Activated T-helper 2 cell treated with anti-CD3 and anti-CD28 coated beads, Interferon-gamma antibody, Interleukin-2, Interleukin-4, amounts not matched to agents 10 μg/mL and 5 μg/mL and 100 μg/mL, durations not matched to agents 14 hours and 24 hours and 36 hours (primary cell): ENCODE data around the gene B4GALT5. TPM values are rescaled to one million over a fixed set of nuclear protein-coding genes. Genes with fewer than 3 reads are reported as not detected.

Experiments
- DNase-seq: peaks from one replicate; pipeline ENCODE4 v3.0.0; 2021; ENCODE audit warnings: low spot score
- H3K27ac Mint-ChIP-seq: one replicate; pipeline ENCODE4 v1.8.0; 2021; ENCODE audit warnings: mixed read lengths
- H3K27me3 Mint-ChIP-seq: one replicate; pipeline ENCODE4 v1.8.0; 2021; ENCODE audit warnings: low read depth, mixed read lengths
- H3K36me3 Mint-ChIP-seq: one replicate; pipeline ENCODE4 v1.8.0; 2021; ENCODE audit warnings: low read depth, mixed read lengths
- H3K4me1 Mint-ChIP-seq: one replicate; pipeline ENCODE4 v1.8.0; 2021; ENCODE audit warnings: low read depth, mixed read lengths
- H3K4me3 Mint-ChIP-seq: one replicate; pipeline ENCODE4 v1.8.0; 2021; ENCODE audit warnings: low read depth, mild to moderate bottlenecking, moderate library complexity, mixed read lengths
- H3K9me3 Mint-ChIP-seq: one replicate; pipeline ENCODE4 v1.8.0; 2021; ENCODE audit warnings: mixed read lengths
- intact Hi-C: fragments of 100-400 bp; cut with micrococcal nuclease; formaldehyde crosslinking; loops from one replicate; pipeline ENCODE4 v1.15.1; 2023
- total RNA-seq: library from RNA; stranded (reverse); gene quantifications from 2 replicates; pipeline ENCODE4 v1.2.3, GENCODE V29; 2022

The B4GALT5 gene
- total RNA-seq, 1 donor from 2014 or later = 39.4 TPM

DNA sequence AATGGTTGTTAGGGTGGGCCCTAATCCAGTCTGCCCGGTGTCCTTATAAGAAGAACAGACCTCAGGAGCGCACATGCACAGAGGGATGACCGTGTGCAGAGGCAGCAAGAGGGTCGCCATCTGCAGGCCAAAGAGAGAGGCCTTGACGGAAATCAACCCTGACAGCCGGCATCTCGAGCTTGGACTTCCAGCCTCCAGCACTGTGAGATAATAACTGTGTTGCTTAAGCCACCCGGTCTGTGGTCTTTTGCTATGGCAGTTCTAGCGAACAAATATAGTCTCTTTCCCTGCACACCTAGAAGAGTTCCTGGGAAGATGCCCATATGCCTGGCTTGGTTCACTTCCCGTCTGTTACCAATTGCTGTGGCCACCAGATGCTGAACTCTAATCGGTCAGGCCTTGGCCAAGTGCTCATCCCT, 110.5 kb downstream of the B4GALT5 start:
- Mint-ChIP-seq H3K9me3 (no peaks in the 10 kb centered on the region), H3K4me1 (peaks cover 36% of the 10 kb centered on the region), H3K36me3 (peaks cover 60% of the 10 kb centered on the region), H3K27ac (peak overlapping the region; percentile 52), H3K4me3 (no peak overlapping the region), H3K27me3 (no peaks in the 10 kb centered on the region)
- no peak for DNase-seq
- intact Hi-C loops = loop anchor here (1.0 kb wide), 1 partner anchor 62 kb away; no protein-coding TSS in a partner anchor

DNA sequence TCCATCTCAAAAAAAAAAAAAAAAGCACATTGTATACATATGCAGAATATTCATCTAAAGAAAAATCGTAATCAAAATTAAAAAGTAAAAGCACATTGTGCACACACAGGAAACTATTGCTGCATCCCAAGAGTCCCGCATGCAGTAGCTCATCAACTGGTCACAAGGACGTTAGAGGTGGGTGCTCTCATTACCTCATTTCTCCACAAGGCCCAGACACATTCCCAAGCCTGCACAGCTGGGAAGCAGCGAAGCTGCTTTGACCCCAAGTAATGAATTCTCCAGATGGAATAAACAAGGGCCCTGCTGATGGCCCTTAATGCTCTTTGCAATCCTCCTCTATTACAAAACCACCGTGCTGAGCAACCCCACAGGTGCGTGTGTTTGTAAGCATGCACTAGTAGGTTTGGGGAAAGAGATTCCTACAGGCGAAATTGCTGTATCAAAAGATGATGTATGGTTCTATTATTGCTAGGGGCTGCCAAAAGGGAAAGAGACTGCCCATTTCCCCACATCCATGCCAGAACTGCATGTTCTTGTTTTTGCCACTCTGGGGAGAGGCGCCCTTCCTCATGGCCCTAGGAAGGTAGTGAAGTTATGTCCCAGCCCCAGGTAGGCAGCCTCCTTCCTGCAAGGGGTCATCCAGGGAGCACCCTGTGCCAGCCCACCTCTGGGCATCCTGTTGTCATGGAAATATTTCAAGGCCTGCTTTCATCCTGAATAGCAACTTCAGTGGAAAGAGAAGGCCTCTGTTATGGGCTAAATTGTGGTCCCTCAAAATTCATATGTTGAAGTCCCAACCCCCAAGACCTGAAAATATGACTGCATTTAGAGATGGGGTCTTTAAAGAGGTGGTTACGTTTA, 111.1 kb downstream of the B4GALT5 start:
- no peak for DNase-seq
- Mint-ChIP-seq H3K27me3 (no peaks in the 10 kb centered on the region), H3K4me3 (no peak overlapping the region), H3K4me1 (peaks cover 39% of the 10 kb centered on the region), H3K36me3 (peaks cover 65% of the 10 kb centered on the region), H3K9me3 (no peaks in the 10 kb centered on the region), H3K27ac (peak overlapping the region; percentile 52)
- intact Hi-C loops = loop anchor here (1.0 kb wide), 1 partner anchor 61 kb away; no protein-coding TSS in a partner anchor

DNA sequence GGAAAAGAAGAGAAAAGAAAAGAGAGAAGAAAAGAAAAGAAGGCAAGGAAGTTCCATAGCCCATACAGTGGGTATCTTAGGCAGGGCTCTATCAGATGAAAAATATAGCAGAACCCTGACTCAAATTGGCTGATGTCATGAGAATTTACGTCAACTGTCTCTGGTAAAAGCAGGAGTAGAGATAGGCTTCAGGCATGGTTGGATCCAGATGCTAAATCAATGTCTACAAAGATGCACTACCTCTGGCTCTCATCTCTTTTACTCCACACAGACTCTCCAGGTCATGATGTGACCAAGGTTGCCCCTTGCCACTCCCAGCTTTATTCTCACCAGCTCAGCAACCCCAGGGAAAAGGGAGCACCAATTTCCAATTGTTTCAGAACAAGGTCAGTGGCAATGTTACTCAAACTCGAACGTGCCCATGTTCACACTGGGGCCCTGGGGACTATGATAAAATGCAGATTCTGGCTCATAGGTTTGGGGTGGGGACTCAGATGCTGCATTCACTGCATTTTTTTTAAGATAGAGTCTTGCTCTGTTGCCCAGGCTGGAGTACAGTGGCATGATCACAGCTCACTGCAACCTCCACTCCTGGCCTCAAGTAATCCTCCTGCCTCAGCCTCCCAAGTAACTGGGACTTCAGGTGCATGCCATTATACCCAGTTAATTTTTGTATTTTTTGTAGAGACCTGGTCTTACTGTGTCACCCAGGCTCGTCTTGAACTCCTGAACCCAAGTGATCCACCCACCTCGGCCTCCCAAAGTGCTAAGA, 112.3 kb downstream of the B4GALT5 start:
- H3K27ac Mint-ChIP-seq = peak overlapping the region; percentile 82
- DNase-seq = no peak
- H3K4me3 Mint-ChIP-seq = no peak overlapping the region
- intact Hi-C loops = no loop called here
- peaks cover 2% of the 10 kb centered on the region for H3K9me3 Mint-ChIP-seq
- H3K27me3 Mint-ChIP-seq = no peaks in the 10 kb centered on the region
- peaks cover 72% of the 10 kb centered on the region for H3K36me3 Mint-ChIP-seq
- H3K4me1 Mint-ChIP-seq = peaks cover 44% of the 10 kb centered on the region

DNA sequence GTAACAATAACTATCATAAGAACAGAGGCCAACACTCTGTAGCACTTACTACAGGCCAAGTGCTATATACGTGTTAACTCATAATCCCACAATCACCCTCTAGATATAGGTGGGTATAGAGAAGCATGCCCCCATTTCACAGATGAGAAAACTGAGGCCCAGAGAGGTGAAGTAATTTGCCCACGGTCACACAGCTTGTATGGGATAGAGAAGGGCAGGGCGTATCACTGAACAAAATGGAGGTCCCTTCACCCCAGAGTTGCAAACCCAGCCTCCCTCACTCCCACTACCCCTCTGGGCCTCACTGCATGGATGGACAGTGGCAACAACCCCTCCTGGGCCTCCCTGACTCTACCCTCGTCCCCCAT, 113.9 kb downstream of the B4GALT5 start:
- intact Hi-C loops = loop anchor here (10.0 kb wide), 1 partner anchor 835 kb away; no protein-coding TSS in a partner anchor
- H3K36me3 Mint-ChIP-seq = peaks cover 80% of the 10 kb centered on the region
- no peak overlapping the region for H3K4me3 Mint-ChIP-seq

DNA sequence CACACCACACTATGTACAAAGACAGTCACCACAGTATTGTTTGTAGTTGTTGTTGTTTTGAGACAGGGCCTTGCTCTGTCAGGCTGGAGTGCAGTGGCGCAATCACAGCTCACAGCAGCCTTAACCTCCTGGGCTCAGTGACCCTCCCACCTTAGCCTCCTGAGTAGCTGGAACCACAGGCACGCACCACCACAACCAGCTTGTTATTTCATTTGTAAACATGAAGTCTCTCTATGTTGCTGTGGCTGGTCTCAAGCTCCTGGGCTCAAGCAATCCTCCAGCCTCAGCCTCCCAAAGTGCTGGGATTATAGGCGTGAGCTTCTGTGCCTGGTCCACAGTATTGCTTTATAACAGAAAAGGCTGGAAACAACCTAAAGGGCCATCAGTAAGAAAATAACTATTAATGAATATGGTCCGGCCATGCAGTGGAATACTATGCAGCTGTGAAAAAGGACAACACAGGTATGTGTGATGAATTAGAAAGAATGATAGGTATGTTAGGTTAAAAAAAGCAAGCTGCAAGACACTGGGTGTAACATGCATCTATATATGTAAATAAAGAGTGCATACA, 115.8 kb downstream of the B4GALT5 start:
- H3K9me3 Mint-ChIP-seq = peaks cover 3% of the 10 kb centered on the region
- DNase-seq = no peak
- H3K4me3 Mint-ChIP-seq = no peak overlapping the region
- H3K27ac Mint-ChIP-seq = peak overlapping the region; percentile 91
- peaks cover 64% of the 10 kb centered on the region for H3K4me1 Mint-ChIP-seq
- intact Hi-C loops = loop anchor here (10.0 kb wide), 1 partner anchor 833 kb away; no protein-coding TSS in a partner anchor
- no peaks in the 10 kb centered on the region for H3K27me3 Mint-ChIP-seq
- H3K36me3 Mint-ChIP-seq = peaks cover 76% of the 10 kb centered on the region

More for the DNA sequence above, 113.9 kb downstream of the B4GALT5 start:
- peaks cover 3% of the 10 kb centered on the region for H3K9me3 Mint-ChIP-seq
- H3K4me1 Mint-ChIP-seq = peaks cover 56% of the 10 kb centered on the region
- peak overlapping the region; percentile 82 for H3K27ac Mint-ChIP-seq
- no peak for DNase-seq
- no peaks in the 10 kb centered on the region for H3K27me3 Mint-ChIP-seq

DNA sequence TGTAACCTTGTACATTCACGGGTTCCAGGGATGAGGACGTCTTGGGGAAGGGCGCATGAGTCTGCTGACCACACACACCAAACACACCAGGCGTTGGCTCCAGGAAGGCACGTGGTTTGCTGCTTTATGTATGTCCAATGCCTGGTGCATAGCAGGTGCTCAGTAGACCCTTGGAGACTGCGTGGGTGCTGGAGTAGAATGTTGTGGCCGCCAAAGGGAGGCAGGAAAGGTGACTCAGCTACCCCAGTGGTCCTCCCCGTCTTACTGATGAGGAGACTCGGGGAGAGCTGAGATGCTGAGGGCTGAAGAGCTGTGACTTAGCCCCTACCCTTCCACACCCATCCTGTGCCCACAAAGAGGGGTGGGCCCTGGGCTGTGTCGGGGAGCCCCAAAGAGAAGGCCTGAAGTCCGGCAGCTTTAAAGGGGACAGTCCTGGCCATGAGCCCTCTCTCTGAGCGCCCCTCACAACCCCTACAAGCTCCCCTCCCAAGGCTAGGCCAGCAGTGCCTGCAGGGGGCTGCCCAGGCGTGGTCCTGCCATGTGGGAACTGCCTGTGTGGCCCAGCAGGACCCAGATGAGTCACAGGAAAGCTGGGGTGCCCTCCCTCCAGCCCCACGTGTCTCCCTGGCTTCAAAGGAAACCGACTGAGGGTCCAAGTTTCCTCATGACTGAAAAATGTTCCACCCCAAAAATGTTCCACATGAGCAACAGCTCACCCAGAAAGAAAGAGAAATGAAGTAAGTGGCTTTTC, 117.7 kb downstream of the B4GALT5 start:
- DNase-seq = peak; percentile 68
- Mint-ChIP-seq H3K27me3 (no peaks in the 10 kb centered on the region), H3K4me1 (peaks cover 75% of the 10 kb centered on the region), H3K27ac (peak overlapping the region; percentile 100), H3K36me3 (peaks cover 74% of the 10 kb centered on the region), H3K4me3 (peak overlapping the region; percentile 90), H3K9me3 (peaks cover 6% of the 10 kb centered on the region)
- intact Hi-C loops = loop anchor here (1.0 to 10.0 kb wide), 7 partner anchors 19 to 831 kb away; partner anchors contain the start of genes SLC9A8 and ZNFX1

DNA sequence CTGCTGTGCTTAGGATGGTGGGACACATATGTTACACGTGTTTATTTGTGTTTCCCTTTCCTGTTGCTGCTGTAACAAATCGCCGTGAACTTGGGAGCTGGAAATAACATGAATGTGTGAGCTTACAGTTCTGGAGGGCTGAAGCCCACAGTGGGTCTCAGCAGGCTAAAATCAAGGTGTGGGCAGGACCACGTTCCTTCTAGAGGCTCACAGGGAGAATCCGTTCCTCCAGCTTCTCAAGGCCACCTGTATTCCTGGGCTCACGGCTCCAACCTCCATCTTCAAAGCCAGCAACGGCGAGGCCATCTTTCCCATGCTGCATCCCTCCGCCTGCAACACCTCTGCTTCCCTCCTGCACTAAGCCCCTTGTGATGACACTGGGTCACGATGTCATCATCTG, 118.3 kb downstream of the B4GALT5 start:
- intact Hi-C loops = loop anchor here (1.0 to 10.0 kb wide), 5 partner anchors 19 to 831 kb away; partner anchors contain the start of gene SLC9A8
- Mint-ChIP-seq H3K4me3 (peak overlapping the region; percentile 90), H3K4me1 (peaks cover 75% of the 10 kb centered on the region), H3K36me3 (peaks cover 71% of the 10 kb centered on the region), H3K27ac (peak overlapping the region; percentile 100), H3K27me3 (no peaks in the 10 kb centered on the region), H3K9me3 (peaks cover 6% of the 10 kb centered on the region)
- no peak for DNase-seq

DNA sequence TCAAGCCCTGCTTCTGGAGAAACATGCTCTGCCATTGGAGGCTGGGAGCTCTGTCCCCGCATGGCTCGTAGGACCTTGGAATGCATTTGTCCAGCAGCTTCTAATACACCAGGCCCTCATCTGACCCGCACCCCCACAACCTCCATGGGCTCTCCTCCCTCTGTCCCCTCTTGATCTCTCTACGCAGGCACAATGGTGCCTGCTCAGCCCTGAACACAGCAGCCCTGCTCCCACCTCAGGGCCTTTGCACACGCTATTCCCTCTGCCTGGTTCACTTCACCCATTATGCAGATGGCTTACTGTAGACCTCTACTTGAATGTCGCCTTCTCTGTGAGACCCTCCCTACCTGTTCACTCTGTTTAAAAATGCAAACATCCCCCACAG, 118.8 kb downstream of the B4GALT5 start:
- no peak for DNase-seq
- peaks cover 71% of the 10 kb centered on the region for H3K36me3 Mint-ChIP-seq
- peaks cover 9% of the 10 kb centered on the region for H3K9me3 Mint-ChIP-seq
- intact Hi-C loops = loop anchor here (1.0 to 10.0 kb wide), 6 partner anchors 18 to 830 kb away; partner anchors contain the start of genes SLC9A8 and UBE2V1
- no peaks in the 10 kb centered on the region for H3K27me3 Mint-ChIP-seq
- peak overlapping the region; percentile 100 for H3K27ac Mint-ChIP-seq
- peak overlapping the region; percentile 90 for H3K4me3 Mint-ChIP-seq
- peaks cover 76% of the 10 kb centered on the region for H3K4me1 Mint-ChIP-seq

DNA sequence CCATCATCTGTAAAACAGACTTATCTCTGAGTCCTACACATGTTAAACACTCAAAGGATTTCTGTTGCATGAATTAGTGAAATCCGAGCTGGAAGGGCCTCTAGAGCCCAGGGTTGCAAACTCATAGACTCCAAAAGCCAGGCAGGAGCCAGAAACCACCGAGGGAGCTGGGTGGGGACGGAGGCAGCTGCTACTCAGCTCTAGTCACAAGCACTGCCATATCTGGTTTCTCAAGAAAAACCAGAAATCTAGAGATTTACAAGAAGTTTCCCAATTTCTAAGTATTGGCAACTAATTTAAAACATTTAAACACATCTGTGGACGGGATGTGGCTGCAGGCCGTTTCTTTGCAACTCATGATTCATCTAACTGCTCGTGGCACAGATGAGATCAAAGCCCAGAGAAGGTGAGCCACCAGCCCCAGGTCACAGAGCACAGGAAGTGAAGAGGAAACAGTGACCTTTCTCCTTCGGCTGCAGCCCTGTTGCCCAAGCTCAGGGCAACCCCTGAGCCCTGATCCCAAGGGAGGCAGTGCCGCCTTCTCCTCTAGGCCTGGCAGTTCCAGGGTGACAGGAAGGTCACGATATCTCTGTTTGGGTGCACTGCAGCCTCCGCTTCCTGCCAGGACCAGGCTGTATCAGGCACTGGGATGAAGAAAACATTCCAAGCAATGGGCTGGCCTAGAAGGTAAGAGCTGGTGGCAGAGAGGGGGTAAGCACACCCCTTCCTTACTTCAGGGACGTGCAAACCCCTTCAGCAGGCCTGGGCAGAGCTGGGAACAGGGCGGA, 119.3 kb downstream of the B4GALT5 start:
- Mint-ChIP-seq H3K27me3 (no peaks in the 10 kb centered on the region), H3K27ac (peak overlapping the region; percentile 100), H3K36me3 (peaks cover 71% of the 10 kb centered on the region), H3K9me3 (peaks cover 13% of the 10 kb centered on the region), H3K4me1 (peaks cover 78% of the 10 kb centered on the region), H3K4me3 (peak overlapping the region; percentile 90)
- intact Hi-C loops = loop anchor here (2.0 to 10.0 kb wide), 5 partner anchors 18 to 830 kb away; partner anchors contain the start of genes SLC9A8 and UBE2V1
- peak; percentile 77 for DNase-seq

DNA sequence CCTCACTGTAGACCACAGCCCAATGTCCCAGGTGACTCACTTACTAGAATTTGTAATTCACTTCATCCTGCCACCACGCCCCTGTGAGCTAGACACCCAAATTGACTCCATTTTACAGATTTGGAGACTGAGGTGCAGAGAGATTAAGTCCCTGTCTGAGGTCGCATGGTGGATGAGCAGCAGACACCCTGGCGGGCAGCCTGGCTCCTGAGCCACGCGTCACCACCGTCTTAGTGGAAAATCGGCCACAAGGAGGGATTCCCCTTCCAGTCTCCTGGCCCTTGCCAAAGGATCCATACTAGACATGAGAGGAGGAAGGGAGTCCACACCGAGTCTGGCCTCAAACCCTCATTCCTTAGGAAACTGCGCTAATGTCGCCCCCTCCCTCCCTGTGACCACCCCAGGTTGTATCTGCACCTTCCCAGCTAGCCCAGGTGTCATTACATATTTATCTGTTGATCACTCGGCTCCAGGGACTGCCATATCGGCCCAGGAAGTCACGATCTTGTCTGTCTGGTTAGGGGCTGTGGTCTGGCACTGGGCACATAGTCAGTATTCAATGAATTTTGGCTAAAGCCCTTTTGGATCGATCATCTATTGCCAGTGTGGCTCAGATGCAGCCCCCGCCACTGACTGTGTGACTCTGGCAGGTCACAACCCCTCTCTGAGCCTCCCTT, 120.1 kb downstream of the B4GALT5 start:
- H3K4me3 Mint-ChIP-seq = peak overlapping the region; percentile 90
- peaks cover 73% of the 10 kb centered on the region for H3K36me3 Mint-ChIP-seq
- peaks cover 78% of the 10 kb centered on the region for H3K4me1 Mint-ChIP-seq
- peak overlapping the region; percentile 100 for H3K27ac Mint-ChIP-seq
- peak; percentile 24 for DNase-seq
- H3K27me3 Mint-ChIP-seq = no peaks in the 10 kb centered on the region
- intact Hi-C loops = loop anchor here (2.0 to 10.0 kb wide), 5 partner anchors 17 to 829 kb away; partner anchors contain the start of genes SLC9A8 and UBE2V1
- H3K9me3 Mint-ChIP-seq = peaks cover 13% of the 10 kb centered on the region

DNA sequence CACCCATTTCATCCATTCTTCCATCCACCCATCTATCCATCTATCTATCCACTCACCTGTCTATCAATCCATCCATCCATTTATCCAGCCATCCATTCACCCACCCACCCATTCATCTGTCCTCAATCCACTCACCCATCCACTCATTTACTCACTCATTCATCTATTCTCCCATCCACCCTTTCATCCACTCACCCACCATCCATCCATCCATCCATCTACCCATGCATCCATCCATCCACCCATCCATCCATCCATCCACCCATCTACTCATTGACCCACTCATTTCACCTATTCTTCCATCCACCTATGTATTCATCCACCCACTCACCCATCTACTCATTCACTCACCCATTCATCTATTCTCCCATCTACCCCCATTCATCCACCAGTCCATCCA, 121.6 kb downstream of the B4GALT5 start:
- Mint-ChIP-seq H3K4me1 (peaks cover 79% of the 10 kb centered on the region), H3K4me3 (peak overlapping the region; percentile 90), H3K27ac (peak overlapping the region; percentile 100), H3K36me3 (peaks cover 64% of the 10 kb centered on the region), H3K27me3 (no peaks in the 10 kb centered on the region), H3K9me3 (peaks cover 13% of the 10 kb centered on the region)
- no peak for DNase-seq
- intact Hi-C loops = loop anchor here (5.0 to 10.0 kb wide), 2 partner anchors 520 to 827 kb away; partner anchors contain the start of gene UBE2V1
